OCI-LY1 (cell line): ENCODE results near the gene CTCFL.

Experiments used
- H2AFZ ChIP-seq: fragments of 200-600 bp; sonication (generic), shearing (Covaris generic); 2 replicates; pipeline ENCODE4 v1.6.0; 2014; ENCODE audit warnings: antibody characterized with exemption, mild to moderate bottlenecking, low read length
- H3F3A ChIP-seq: fragments of 200-600 bp; sonication (generic), shearing (Covaris generic); 2 replicates; pipeline ENCODE4 v1.6.0; 2014; ENCODE audit warnings: mild to moderate bottlenecking, antibody characterized with exemption, low read length, moderate library complexity; ENCODE audit not compliant: insufficient read depth
- H3K27ac ChIP-seq: fragments of 200-600 bp; sonication (generic); 2 replicates; pipeline ENCODE4 v1.5.1; 2014; ENCODE audit warnings: low read length, mixed run types, mild to moderate bottlenecking, low read depth; ENCODE audit not compliant: poor library complexity, severe bottlenecking
- H3K27me3 ChIP-seq: fragments of 200-600 bp; sonication (generic); 2 replicates; pipeline ENCODE4 v1.6.0; 2014; ENCODE audit warnings: antibody characterized with exemption, mild to moderate bottlenecking, low read length, moderate library complexity; ENCODE audit not compliant: insufficient read depth
- H3K36me3 ChIP-seq: fragments of 200-600 bp; sonication (generic); 2 replicates; pipeline ENCODE4 v1.6.1; 2014; ENCODE audit warnings: mild to moderate bottlenecking, antibody characterized with exemption, low read length, moderate library complexity, mixed read lengths; ENCODE audit not compliant: insufficient read depth
- H3K4me1 ChIP-seq: fragments of 200-600 bp; sonication (generic); 2 replicates; pipeline ENCODE4 v1.5.1; 2014; ENCODE audit warnings: mild to moderate bottlenecking, low read length, moderate library complexity; ENCODE audit not compliant: insufficient read depth, severe bottlenecking
- H3K4me2 ChIP-seq: fragments of 200-600 bp; sonication (generic), shearing (Covaris generic); 2 replicates; pipeline ENCODE4 v1.6.1; 2014; ENCODE audit warnings: low read length
- H3K4me3 ChIP-seq: fragments of 200-600 bp; sonication (generic); 2 replicates; pipeline ENCODE4 v1.5.1; 2014; ENCODE audit warnings: low read length, low read depth, mild to moderate bottlenecking, mixed read lengths; ENCODE audit not compliant: poor library complexity, severe bottlenecking
- H3K79me2 ChIP-seq: fragments of 200-600 bp; shearing (Covaris generic); 2 replicates; pipeline ENCODE4 v1.6.1; 2016; ENCODE audit warnings: mixed run types, low read length, mixed read lengths; ENCODE audit not compliant: insufficient read depth
- H3K9ac ChIP-seq: fragments of 200-600 bp; sonication (generic), shearing (Covaris generic); 2 replicates; pipeline ENCODE4 v1.6.1; 2014; ENCODE audit warnings: mild to moderate bottlenecking, low read length, mixed read lengths
- H3K9me2 ChIP-seq: fragments of 200-600 bp; sonication (generic), shearing (Covaris generic); 2 replicates; pipeline ENCODE4 v1.6.1; 2014; ENCODE audit warnings: low read depth, mild to moderate bottlenecking, low read length, mixed read lengths
- H3K9me3 ChIP-seq: fragments of 200-600 bp; shearing (Covaris generic); 2 replicates; pipeline ENCODE4 v1.6.1; 2014; ENCODE audit warnings: low read length, mixed read lengths
- H4K20me1 ChIP-seq: fragments of 200-600 bp; sonication (generic), shearing (Covaris generic); 2 replicates; pipeline ENCODE4 v1.6.0; 2016; ENCODE audit warnings: mild to moderate bottlenecking, low read length; ENCODE audit not compliant: insufficient read depth
- CTCF ChIP-seq: fragments of 200-600 bp; sonication (generic), shearing (Covaris generic); IDR thresholded peaks from 2 replicates; pipeline ENCODE4 v1.5.1; 2017; ENCODE audit warnings: mild to moderate bottlenecking, antibody characterized with exemption, low read length, moderate library complexity, mixed read lengths
- EZH2 ChIP-seq: fragments of 200-600 bp; sonication (generic), shearing (Covaris generic); IDR thresholded peaks from 2 replicates; pipeline ENCODE4 v1.8.0; 2017; ENCODE audit warnings: borderline replicate concordance, mixed run types, mild to moderate bottlenecking, antibody characterized with exemption, low read length, moderate library complexity, mixed read lengths

CTCFL gene

GRCh38 chr20:57471496-57472372 lies 53.2 kb downstream of the CTCFL start:
- no peak overlapping the region; the same call in 1 of the 2 replicates for H3K9ac ChIP-seq
- H3K79me2 ChIP-seq, result no peaks in the 10 kb centered on the region
- peaks cover 10% of the 10 kb centered on the region; the same call in 1 of the 2 replicates for H3F3A ChIP-seq
- peaks cover 87% of the 10 kb centered on the region for H3K4me1 ChIP-seq
- TF ChIP-seq EZH2 (no peak), CTCF (no peak)
- H3K9me2 ChIP-seq, result no peaks in the 10 kb centered on the region
- no peaks in the 10 kb centered on the region for H3K27me3 ChIP-seq
- peak overlapping the region; percentile 98 for H3K27ac ChIP-seq
- no peaks in the 10 kb centered on the region for H3K9me3 ChIP-seq
- no peak overlapping the region for H3K4me3 ChIP-seq
- no peak overlapping the region; the same call in 1 of the 2 replicates for H3K4me2 ChIP-seq
- H2AFZ ChIP-seq, result no peak overlapping the region
- no peaks in the 10 kb centered on the region for H4K20me1 ChIP-seq
- H3K36me3 ChIP-seq, result no peaks in the 10 kb centered on the region

DNA sequence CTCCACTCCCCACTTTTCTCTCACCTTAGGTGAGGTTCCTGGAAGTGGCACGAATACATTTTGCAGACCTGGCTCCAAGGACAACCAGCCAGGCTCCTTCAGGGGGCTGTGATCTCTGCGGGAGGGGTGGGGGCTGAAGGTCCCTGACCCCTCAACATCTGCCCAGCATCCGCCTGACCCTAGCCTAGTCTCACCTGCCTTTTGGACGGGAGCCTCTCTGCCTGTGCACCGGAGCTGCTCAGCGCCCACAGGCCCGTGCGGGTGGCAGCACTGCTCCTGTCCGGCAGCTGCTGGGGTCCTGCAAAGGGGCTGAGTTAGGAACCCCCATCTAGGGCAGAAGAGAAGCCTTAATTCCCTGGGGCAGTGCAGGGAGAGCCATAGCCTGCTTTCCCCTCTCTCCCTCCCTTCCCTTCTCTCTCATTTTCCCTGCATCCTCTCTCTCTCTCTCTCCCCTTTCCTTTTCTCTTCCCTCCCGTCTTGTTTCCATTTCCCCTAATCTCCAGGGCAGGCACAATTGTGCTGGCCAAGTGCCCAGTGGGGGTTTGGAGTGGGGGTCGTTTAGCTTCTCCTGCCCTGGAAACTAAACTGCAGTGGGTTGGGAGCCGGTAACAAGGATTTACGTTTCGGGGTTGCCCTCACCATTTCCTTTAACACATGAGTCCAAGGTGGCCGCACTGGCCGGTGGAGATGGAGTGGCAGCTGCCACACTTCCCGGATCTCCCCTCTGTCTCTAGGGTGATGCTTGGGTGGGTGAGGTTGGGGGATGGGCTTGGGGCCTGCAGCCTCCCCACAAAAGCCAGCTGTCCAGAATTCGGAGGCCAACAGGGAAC lies 54.1 kb downstream of the CTCFL start:
- H3K9ac ChIP-seq, result peak overlapping the region; percentile 84
- no peak overlapping the region for H2AFZ ChIP-seq
- H3K4me3 ChIP-seq, result peak overlapping the region; percentile 58
- H3K27me3 ChIP-seq, result no peaks in the 10 kb centered on the region
- peaks cover 87% of the 10 kb centered on the region for H3K4me1 ChIP-seq
- H3K4me2 ChIP-seq, result peak overlapping the region; percentile 77
- no peaks in the 10 kb centered on the region for H3K9me2 ChIP-seq
- H3K79me2 ChIP-seq, result no peaks in the 10 kb centered on the region
- no peaks in the 10 kb centered on the region for H3K9me3 ChIP-seq
- no peaks in the 10 kb centered on the region for H4K20me1 ChIP-seq
- TF ChIP-seq CTCF (no peak), EZH2 (no peak)
- H3K36me3 ChIP-seq, result no peaks in the 10 kb centered on the region
- H3K27ac ChIP-seq, result peak overlapping the region; percentile 98
- H3F3A ChIP-seq, result peaks cover 6% of the 10 kb centered on the region; the same call in 1 of the 2 replicates

DNA sequence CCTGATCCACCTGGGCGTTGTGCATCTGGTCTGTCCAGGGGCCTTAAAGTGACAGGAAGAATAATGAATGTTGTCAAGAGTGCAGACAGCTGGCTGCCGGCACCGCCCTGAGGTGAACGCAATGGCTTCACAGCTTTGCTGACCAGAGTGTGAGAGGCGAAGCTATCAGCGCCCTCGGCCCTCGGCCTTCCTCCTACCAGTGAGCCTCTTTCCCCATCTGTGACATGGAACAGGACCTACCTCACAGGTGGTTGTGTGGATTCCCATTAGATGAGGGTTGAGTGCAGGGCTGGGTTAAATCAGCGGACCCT lies 54.8 kb downstream of the CTCFL start:
- TF ChIP-seq EZH2 (no peak), CTCF (no peak)
- Histone ChIP-seq H3K4me2 (peak overlapping the region; percentile 77), H3F3A (no peaks in the 10 kb centered on the region), H2AFZ (no peak overlapping the region), H3K36me3 (no peaks in the 10 kb centered on the region), H3K9ac (peak overlapping the region; percentile 84), H3K27ac (peak overlapping the region; percentile 98), H3K4me1 (peaks cover 80% of the 10 kb centered on the region), H3K9me2 (no peaks in the 10 kb centered on the region), H3K27me3 (no peaks in the 10 kb centered on the region), H3K4me3 (peak overlapping the region; percentile 58), H3K79me2 (no peaks in the 10 kb centered on the region), H3K9me3 (no peaks in the 10 kb centered on the region), H4K20me1 (no peaks in the 10 kb centered on the region)
